HG03159 (cell line): ENCODE measurements around the gene RBFOX1.

Source experiments
- ATAC-seq: cut with Tn5 transposase; IDR thresholded peaks from one replicate; pipeline ENCODE4 v1.9.1; 2021; ENCODE audit warnings: mild to moderate bottlenecking, moderate library complexity; ENCODE audit not compliant: unreplicated experiment

RBFOX1 gene

DNA sequence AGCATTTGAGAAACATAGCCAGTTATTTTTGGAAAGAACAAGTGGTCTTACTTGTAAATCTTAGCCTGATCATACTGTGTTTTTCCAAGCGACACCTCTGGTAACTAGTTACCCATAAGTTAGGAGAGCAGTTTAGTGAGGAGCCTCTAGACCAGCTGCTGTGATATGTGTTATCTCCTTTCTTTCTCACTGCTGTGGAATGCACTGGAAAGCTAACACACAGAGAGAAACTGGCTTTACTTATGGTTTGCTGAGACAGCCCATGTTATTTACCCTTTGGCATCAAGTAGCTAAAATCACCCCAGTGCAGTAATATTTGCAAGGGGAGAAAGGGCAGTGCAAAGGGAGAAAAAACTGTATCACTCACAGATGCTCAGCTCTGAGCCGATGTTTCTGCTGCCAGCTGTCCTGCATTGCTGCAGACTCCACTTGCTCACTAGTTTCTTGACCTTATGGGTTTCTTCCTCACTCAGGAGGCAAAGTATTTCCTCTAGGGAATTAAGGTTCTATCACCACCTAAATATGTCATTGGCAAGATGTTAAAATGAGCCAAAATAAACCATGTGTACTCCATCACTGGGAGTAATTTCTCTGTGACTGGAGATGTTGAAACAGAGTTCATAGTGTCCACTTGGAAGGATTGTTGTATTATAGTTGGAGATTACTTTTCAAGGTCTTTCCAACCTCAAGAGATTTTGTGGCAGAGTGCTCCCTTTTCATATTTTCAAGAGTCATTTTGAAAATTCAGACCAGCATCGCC is 2.3 kb downstream of the RBFOX1 start:
- ATAC-seq: no peak

DNA sequence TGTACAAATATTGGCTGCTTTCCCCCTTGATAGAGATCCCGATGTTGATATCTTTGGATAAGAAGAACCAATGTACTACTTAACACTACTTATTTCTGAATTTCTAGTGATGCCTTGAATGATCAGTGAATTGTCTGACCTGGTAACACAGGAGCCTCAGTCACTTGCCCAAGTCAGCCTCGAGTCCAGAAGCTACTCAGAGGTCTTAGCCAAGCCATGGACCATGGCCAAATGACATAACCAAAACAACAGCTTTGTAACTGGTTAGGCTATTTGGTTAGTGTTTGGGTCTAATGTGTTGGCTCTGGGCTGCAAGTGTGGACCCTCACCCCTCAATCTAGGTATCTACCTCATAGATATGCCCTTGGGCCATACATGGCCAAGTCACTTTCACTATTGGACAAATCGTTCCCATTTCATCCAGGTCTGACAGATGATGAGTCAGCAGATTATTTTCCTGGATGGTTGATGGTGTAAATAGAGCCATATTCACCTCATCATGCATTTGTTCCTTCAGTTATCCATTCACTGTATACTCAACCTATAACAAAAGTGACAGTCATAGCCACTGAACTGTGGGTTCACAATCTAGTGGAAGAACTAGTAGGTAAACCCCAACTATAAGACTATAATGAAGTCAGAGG is 3.5 kb downstream of the RBFOX1 start:
- ATAC-seq: no peak

DNA sequence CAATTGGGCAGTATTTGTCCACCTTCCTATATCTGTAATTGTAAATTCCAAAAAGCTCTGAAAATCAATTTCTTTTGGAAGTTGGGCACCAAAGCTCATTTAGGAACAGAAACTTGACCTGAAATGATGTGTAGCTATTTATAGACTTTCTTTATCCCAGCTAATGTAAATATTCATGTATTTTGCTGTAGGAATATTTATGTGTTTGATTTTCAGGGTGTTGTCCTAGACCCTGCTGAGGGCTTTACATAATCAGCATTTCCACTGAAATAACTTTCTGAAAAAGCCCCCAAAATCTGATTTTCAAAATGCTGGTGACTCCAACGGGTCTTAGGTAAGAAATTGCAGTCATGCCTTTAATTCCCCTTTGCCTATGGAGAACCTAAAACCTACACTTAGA is 4.1 kb downstream of the RBFOX1 start:
- no peak for ATAC-seq

DNA sequence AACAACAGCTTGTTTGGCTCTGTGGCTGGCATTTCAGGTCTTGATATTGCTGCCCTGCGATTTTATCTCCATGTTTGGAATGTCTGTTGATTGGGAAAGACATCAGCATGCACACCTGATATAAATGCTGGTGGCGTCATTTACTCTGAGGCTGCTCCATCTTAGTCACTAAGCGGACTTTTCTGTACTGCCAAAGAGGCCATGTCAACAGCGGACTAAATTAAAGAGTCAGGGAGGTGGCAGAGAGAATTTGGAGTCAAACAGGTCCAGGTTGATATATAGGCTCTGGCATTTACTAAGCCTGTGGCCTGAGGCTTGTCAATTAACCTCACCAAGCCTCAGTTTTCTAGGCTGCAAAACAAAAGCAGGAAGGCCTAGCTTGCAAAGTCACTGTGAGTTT is 6.2 kb downstream of the RBFOX1 start:
- ATAC-seq: no peak

DNA sequence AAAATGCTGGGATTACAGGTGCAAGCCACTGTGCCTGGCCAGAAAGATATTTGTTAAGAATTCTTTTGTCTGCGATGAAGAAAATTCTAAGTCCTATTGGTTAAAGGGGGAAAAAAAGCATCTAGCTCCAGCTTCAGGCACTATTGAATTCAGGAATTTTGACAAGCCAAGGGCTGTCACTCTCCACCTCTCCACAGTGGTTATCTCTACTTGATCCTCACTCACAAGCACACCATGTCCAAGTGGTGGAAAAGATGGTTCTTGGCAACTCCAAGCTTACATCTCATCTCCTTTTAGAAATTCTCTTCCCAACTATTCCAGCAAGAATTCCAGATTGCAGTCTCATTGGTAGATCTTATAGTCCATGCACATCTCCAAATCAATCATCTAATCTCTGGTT is 7.1 kb downstream of the RBFOX1 start:
- ATAC-seq: no peak

DNA sequence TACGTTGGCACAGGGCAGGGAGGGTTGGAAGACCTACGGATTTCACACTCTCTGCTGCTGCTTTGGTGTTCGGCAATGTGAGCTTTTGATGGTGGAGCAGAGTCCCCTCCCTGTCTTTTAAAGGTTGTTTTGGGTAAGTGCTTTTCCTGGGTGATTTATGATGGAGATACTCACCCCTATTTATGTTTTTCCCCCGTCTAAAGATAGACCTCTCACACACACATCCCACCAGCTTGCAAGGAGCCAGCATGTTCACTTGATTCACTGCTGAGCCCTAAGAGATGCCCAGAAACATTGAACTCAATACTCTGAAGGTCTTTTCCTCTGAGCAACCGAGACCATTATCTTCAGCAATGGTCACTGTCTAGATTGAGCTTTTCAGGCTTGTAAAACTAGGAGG is 8.3 kb downstream of the RBFOX1 start:
- no peak for ATAC-seq

DNA sequence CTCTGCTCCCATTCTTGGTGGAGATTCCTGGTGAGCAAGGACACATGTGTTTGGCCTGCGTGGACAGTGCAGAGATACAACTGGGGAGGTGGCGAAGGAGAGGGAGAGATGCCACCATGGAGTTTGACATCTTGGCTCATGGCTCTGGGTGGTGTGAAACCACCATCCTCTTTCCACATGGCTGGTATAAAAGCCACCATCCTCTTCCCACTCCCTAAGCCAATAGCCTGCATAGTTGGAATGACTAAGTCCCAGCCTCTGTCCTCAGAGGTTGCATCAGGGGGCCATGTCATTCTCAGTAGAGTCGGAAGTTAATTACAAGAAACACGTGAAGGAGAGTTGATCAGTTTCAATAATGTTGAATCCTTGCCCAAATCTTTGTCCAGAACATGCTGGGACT is 10.0 kb downstream of the RBFOX1 start:
- ATAC-seq: no peak

DNA sequence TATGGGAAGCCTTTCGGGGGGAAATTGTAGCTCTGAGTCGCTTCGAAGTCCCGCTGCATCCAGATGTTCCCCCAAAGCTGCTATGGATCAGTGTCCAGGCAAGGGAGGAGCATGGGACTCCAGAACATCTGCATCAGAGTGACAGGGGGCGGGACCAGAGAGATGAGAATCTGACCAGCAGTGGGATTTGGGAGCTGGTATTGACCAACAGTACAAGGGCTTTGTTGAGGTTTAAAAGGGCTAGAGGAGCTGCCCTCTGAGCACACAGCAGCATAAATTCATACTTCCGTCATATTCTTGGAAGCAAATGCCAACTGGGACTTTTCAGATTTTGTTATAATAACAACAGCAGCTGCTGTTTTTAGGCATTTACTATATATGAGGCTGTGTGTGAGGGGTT is 10.6 kb downstream of the RBFOX1 start:
- no peak for ATAC-seq

DNA sequence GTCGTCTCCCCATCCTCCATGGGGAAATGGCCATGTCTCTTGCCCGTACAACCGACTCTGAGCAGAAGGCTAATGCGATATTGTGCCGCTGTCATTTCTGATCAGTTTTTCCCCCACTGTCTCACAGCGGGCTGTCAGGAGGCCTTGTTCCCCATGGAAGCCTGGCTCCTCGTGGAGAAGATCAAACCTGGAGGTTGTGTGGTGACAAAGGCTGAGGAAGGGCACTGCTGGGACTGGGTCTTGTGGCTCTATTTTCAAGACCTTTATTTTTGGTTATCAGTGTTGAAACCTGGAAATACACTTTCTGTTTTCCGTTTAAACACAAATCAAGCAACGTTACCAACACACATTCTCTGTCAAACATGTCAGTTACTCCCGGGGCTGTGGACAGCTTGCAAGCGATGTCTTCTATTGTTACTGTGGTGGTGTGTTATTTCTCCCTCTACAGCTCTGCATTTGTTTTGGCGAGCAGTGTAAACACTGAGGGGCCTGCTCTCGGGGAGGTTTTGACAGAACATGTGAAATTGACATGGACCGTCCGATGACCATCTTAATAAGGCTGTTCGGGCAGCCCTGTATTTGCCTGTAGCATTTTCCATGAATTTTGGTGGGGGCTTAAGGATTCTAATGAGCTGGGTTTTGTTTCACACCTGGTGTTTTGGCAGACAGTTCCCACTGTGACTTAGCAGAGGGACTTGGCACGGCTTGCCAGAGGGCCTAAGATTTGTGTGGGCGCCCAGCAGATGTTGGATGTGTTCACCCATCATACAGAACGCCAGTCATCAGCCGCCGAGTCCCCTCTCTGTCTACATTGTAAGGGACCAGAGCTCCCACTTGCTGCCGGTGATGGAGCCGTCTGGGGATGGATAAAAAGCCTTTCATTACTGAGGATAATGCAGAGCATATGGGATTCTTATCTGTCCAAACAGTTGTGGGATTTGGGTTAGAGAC is 12.5 kb downstream of the RBFOX1 start:
- ATAC-seq: no peak

DNA sequence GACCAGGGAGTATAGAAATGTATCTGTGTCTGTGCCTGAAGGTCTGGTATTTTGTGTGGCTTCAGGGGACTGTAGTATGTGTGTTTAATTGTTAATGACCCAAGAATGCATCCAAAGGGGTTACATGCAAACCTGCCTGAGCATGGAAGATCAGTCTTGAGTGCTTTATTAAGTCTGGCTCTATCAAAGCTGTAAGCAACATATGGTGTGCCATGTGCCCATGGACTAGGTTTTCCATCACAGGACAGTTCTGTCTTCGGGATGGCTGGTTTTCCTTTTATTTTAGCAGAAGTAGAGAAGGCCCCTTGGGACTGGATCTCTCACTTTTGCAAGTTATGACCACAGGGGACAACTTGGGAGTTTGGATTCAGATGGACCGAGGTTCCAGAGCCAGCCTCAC is 18.2 kb downstream of the RBFOX1 start:
- ATAC-seq: no peak

DNA sequence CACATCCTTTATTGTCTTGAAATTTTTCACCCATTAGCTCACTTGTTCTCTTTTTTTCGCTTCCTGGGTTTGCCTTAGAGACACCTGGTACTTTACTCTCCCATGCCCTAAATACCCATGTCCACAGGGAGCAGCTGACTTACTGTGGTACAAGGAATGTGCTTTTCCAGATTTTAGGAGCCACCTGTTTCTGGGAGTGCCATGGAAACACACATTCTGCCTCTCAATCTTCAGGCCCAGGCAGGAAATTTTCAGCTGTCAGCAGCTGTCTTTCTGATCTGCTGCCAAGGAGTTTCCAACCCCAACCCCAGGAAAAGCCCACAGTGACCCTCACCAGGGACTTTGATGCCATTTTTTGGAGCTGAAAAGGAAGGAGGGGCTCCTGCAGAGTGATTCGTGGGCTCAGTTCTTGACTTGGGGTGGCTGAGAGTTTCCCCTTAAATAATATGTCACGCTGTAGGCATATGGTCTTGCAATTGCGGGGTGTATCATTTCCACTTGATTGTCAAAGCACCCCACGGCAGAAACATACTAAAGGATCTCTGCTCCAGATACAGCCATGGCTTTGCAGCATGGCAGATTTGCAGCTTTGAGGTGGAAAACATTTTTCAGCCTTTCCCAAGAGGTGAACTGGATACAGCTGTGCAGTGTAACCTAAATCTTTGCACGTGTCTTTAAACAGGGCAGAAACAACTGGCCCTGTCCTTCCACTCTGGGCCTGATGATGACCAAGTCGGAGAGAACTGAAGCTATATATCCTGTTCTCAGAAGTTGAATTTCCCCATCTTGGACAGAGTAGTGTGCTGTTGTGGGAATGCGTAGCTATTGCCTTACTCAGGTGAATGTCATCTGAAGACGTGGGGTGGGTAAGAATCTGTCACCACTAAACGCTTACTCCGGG is 19.2 kb downstream of the RBFOX1 start:
- ATAC-seq: no peak

DNA sequence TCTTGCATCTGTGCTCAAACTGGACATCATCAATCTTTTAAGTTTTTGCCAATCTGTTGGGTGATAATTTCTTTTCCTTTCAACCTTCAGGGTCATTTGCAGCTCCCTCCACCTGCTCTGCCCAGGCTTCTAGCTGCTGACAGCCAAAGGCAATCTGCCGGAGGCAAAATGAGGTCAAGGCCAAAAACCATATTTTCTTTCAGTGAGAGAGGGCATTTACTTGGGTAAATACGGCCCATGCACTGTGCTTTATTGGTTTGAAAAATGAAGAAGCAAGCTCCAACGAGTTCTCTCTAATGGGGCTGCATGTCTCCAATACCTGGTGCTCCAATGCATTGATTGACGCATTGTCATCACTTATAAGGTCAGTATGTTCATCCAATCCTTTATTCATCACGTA is 23.1 kb downstream of the RBFOX1 start:
- no peak for ATAC-seq

DNA sequence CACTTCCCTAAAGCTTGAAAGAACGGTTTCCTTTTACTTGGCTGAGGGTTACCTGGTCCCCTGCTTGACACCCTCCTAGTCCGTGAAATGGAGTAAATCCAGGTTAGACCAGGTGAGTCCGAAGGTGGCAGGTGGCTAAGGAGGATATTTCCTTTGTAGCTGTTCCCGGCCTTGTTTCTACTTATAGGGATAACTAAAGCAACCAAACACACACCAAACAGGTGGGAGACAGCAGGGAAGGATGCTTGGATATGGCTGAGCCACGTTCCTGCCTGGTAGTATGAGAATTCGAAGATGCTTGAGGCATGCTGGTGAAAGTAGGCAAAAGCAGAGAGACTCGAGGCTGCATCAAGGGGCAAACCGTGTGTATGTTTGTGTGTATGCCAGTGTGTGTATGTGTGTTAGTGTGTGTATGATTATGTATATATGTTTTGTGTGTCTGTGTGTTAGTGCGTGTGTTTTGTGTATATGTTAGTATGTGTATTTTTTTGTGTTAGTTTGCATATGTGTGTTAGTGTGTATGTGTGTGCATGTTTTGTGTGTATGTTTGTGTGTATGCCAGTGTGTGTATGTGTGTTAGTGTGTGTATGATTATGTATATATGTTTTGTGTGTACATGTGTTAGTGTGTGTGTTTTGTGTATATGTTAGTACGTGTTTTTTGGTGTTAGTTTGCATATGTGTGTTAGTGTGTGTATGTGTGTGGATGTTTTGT is 28.9 kb downstream of the RBFOX1 start:
- ATAC-seq: no peak

DNA sequence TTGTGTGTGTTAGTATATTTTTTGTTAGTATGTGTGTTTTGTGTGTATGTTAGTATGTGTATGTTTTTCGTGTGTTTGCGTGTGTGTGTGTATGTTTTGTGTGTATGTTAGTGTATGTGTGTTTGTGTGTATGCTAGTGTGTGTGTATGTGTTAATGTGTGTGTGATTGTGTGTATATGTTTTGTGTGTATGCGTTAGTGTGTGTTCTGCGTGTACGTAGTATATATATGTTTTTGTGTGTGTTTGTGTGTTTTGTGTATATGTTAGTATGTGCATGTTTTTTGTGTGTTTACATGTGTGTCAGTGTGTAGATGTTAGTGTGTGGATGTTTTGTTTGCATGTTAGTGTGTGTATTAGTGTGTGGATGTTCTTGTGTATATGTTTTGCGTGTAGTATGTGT is 29.6 kb downstream of the RBFOX1 start:
- ATAC-seq: no peak

DNA sequence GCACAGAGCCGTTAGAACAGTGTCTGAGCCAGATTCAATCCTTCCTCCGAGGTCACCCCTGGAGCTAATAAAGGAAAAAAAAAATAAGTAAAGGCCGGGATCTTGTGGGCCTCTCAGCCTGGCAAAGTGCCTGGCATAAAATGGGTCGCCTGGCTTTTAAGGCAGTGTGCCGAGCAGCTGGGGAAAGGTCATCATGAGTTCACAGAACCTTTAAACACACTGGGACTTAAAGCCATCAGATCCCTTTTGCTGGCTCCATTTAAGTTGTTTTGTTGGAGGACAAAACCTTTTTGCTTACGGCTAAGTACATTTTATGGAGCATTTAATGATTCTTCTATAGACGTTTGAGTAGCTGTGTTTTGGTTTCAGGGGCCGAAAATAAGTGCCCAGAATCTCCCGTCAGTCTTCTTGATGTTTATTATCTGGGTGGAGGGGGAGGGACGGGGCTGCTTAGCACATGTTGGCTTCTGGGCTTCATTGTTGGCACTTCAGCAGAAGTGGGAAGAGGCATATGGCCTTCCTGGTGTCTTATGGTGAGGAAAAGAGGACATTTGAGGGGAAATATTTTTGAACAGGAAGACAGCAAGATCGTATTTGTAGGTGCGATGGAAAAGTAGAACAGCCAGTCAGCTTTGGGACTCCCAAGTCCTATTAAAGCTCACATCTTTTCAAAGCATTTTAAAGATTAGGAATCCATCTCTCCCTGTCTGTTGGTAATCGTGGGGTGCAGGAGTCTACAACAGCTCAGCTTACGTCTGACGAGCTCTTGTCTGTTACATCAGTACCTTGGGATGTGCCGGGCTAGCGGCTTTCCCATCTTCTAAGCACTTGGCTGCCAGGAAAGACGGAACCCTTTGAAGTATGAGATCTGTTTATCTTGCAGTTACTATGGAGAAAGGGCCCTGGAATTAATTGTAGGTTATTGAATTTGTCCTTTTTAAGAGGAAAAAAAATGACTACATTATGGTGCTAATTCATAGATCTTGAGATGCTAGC is 31.1 kb downstream of the RBFOX1 start:
- no peak for ATAC-seq

DNA sequence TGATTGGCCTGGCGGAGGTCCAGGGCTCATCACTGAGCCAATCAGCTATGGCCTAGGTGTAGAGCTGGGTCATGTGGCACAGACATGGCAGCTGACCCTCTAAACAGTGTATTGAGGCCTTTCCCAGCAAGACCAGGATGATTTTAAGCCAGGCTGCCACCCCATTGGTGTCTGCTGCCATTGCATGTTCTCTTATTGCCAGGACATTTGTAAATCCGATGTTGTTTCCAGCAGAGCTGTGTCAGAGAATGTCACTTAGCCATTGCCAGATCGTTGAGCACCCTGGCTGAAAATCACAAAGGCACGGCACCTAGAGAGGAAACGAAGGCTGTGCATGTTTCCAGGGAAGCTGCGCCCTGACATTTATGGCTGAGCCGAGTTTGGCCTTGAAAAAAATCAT is 33.4 kb downstream of the RBFOX1 start:
- ATAC-seq: no peak

DNA sequence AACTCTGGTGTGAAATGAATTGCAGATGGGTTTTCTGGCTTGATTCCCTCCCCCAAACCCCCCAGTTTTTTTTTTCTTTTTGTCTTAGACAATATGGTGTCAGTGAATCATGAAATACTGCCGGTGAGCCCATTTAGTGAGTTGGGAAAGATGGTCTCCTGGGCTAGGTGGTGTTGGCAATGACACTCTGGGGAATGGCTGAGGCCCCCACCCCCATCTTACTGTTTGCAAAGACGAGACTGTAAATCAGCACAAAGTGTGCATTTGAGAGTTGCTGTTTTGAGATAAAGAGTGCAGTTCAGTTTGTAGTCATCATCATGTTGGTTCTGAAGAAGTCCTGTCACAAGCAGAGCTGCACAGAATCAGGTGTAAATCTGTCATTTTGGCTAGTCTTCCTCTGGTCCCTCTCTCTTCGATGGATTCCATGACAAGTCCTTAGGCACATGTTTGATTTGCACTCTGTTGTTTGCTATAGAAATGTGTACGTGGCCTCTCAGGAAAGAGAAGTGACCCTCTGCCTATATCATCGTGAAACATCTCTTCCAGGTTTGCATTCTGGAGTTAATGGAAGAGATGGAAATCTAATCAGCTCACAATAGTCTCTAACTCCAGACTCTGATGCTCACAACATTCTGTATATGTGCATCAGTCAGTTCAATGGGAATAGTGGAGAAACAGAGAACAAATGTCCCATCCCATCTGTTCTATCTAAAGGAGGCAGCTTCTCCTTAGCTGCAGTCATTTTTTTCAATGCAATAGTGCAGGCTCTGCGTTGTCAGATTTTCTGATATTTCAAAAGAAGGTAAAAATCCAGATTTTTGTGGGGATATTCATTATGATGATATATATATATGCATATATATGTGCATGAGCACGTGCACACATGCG is 34.6 kb downstream of the RBFOX1 start:
- ATAC-seq: no peak

DNA sequence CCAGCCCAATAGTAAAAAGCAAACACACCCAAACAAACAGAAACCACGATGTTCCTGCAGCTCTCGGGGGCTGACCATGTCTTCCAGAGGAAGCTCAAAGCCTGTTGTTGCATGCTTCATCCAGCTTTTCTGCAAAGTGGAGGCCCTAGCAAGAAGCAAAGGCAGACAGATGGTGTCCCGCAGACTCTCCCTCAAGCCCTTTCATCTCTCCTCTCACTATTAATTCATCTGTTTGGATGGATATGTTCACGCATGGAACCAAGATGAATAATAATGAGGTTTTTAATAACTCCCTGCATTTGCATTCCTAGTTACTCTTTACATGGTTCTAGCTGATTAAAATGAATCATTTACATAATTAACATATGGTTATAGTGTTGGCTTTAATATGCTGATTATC is 36.6 kb downstream of the RBFOX1 start:
- no peak for ATAC-seq
